ENCODE measurements around the gene ZMIZ1.

ZMIZ1 gene

GRCh38 chr10:79170226-79170752 is 101.5 kb downstream of the ZMIZ1 start:
- H3K4me3 ChIP-seq (ENCODE audit: control insufficient read depth in 1 of 7, extremely low read depth in 1 of 7, insufficient read depth in 4 of 7, low read depth in 2 of 7, low read length in 6 of 7), result no peak overlapping the region
- peaks cover 0 to 19% (median 14%) of the 10 kb centered on the region in 4 experiments for H3K4me1 ChIP-seq (ENCODE audit: control extremely low read depth in 1 of 4, control insufficient read depth in 4 of 4, insufficient read depth in 4 of 4, low read length in 3 of 4)
- H3K27me3 ChIP-seq (replicated peaks in 2 of 5; ENCODE audit: control insufficient read depth in 4 of 5, insufficient read depth in 5 of 5, low read length in 4 of 5), result no peaks in the 10 kb centered on the region
- H3K9me3 ChIP-seq (ENCODE audit: control extremely low read depth in 1 of 5, control insufficient read depth in 4 of 5, insufficient read depth in 2 of 5, low read depth in 1 of 5, low read length in 4 of 5), result no peaks in the 10 kb centered on the region
- H3K27ac ChIP-seq (ENCODE audit: insufficient read depth in 1 of 2, low read depth in 1 of 2, low read length in 2 of 2, poor library complexity in 1 of 2, severe bottlenecking in 2 of 2), result peak overlapping the region; percentile 46 to 57
- POLR2A ChIA-PET, result no interaction called here
- no peak for DNase-seq
- WGBS (ENCODE audit: insufficient coverage), result 93% methylated on average over 4 of the region's 4 CpGs
- CTCF ChIA-PET, result interaction anchor here (1.5 to 23.8 kb wide), 4 partner anchors 9 to 25 kb away, joined by 3 to 517 read pairs (median 98); no protein-coding TSS in a partner anchor
- H3K36me3 ChIP-seq (ENCODE audit: control insufficient read depth in 4 of 4, insufficient read depth in 4 of 4, low read length in 3 of 4), result peaks cover 5 to 96% (median 77%) of the 10 kb centered on the region in 4 experiments

- POLR2A ChIA-PET, result no interaction called here
- CTCF ChIA-PET, result interaction anchor here (1.5 to 23.8 kb wide), 4 partner anchors 8 to 25 kb away, joined by 3 to 517 read pairs (median 98); no protein-coding TSS in a partner anchor
- no peak for DNase-seq
- Histone ChIP-seq H3K27me3 (replicated peaks in 2 of 5; ENCODE audit: control insufficient read depth in 4 of 5, insufficient read depth in 5 of 5, low read length in 4 of 5) (no peaks in the 10 kb centered on the region), H3K9me3 (ENCODE audit: control extremely low read depth in 1 of 5, control insufficient read depth in 4 of 5, insufficient read depth in 2 of 5, low read depth in 1 of 5, low read length in 4 of 5) (no peaks in the 10 kb centered on the region), H3K4me3 (ENCODE audit: control insufficient read depth in 1 of 7, extremely low read depth in 1 of 7, insufficient read depth in 4 of 7, low read depth in 2 of 7, low read length in 6 of 7) (no peak overlapping the region), H3K36me3 (ENCODE audit: control insufficient read depth in 4 of 4, insufficient read depth in 4 of 4, low read length in 3 of 4) (peaks cover 5 to 94% (median 72%) of the 10 kb centered on the region in 4 experiments), H3K27ac (ENCODE audit: insufficient read depth in 1 of 2, low read depth in 1 of 2, low read length in 2 of 2, poor library complexity in 1 of 2, severe bottlenecking in 2 of 2) (peak overlapping the region; percentile 55 to 57), H3K4me1 (ENCODE audit: control extremely low read depth in 1 of 4, control insufficient read depth in 4 of 4, insufficient read depth in 4 of 4, low read length in 3 of 4) (peaks cover 0 to 24% (median 21%) of the 10 kb centered on the region in 4 experiments)
- WGBS (ENCODE audit: insufficient coverage), result 88% methylated on average over 8 of the region's 9 CpGs
These were observed 102.2 kb downstream of the ZMIZ1 start for GRCh38 chr10:79170993-79171392.

- CTCF ChIA-PET, result interaction anchor here (1.5 to 23.8 kb wide), 3 partner anchors 8 to 26 kb away, joined by 3 to 517 read pairs (median 190); no protein-coding TSS in a partner anchor
- no peaks in the 10 kb centered on the region for H3K27me3 ChIP-seq (replicated peaks in 2 of 5; ENCODE audit: control insufficient read depth in 4 of 5, insufficient read depth in 5 of 5, low read length in 4 of 5)
- WGBS (ENCODE audit: insufficient coverage), result 94% methylated on average over 3 of the region's 5 CpGs
- no peak for DNase-seq
- POLR2A ChIA-PET, result no interaction called here
- no peaks in the 10 kb centered on the region for H3K9me3 ChIP-seq (ENCODE audit: control extremely low read depth in 1 of 5, control insufficient read depth in 4 of 5, insufficient read depth in 2 of 5, low read depth in 1 of 5, low read length in 4 of 5)
- H3K4me1 ChIP-seq (ENCODE audit: control extremely low read depth in 1 of 4, control insufficient read depth in 4 of 4, insufficient read depth in 4 of 4, low read length in 3 of 4), result peaks cover 0 to 29% (median 27%) of the 10 kb centered on the region in 4 experiments
- no peak overlapping the region for H3K4me3 ChIP-seq (ENCODE audit: control insufficient read depth in 1 of 7, extremely low read depth in 1 of 7, insufficient read depth in 4 of 7, low read depth in 2 of 7, low read length in 6 of 7)
- peak overlapping the region in 1 of 2 experiments; percentile 55 for H3K27ac ChIP-seq (ENCODE audit: insufficient read depth in 1 of 2, low read depth in 1 of 2, low read length in 2 of 2, poor library complexity in 1 of 2, severe bottlenecking in 2 of 2)
- peaks cover 4 to 94% (median 67%) of the 10 kb centered on the region in 4 experiments for H3K36me3 ChIP-seq (ENCODE audit: control insufficient read depth in 4 of 4, insufficient read depth in 4 of 4, low read length in 3 of 4)
These were observed 102.7 kb downstream of the ZMIZ1 start for GRCh38 chr10:79171504-79171903.

- WGBS (ENCODE audit: insufficient coverage), result 93% methylated on average over 3 of the region's 5 CpGs
- no peak for DNase-seq
- CTCF ChIA-PET, result interaction anchor here (14.0 to 23.8 kb wide), 2 partner anchors 20 to 27 kb away, joined by 195 to 517 read pairs; no protein-coding TSS in a partner anchor
- POLR2A ChIA-PET, result interaction anchor here (0.5 kb wide), 1 partner anchor 27 kb away, joined by 3 read pairs; no protein-coding TSS in a partner anchor
- Histone ChIP-seq H3K27me3 (replicated peaks in 2 of 5; ENCODE audit: control insufficient read depth in 4 of 5, insufficient read depth in 5 of 5, low read length in 4 of 5) (no peaks in the 10 kb centered on the region), H3K27ac (ENCODE audit: insufficient read depth in 1 of 2, low read depth in 1 of 2, low read length in 2 of 2, poor library complexity in 1 of 2, severe bottlenecking in 2 of 2) (peak overlapping the region in 1 of 2 experiments; percentile 17), H3K4me3 (ENCODE audit: control insufficient read depth in 1 of 7, extremely low read depth in 1 of 7, insufficient read depth in 4 of 7, low read depth in 2 of 7, low read length in 6 of 7) (no peak overlapping the region), H3K9me3 (ENCODE audit: control extremely low read depth in 1 of 5, control insufficient read depth in 4 of 5, insufficient read depth in 2 of 5, low read depth in 1 of 5, low read length in 4 of 5) (no peaks in the 10 kb centered on the region), H3K4me1 (ENCODE audit: control extremely low read depth in 1 of 4, control insufficient read depth in 4 of 4, insufficient read depth in 4 of 4, low read length in 3 of 4) (peaks cover 0 to 43% (median 40%) of the 10 kb centered on the region in 4 experiments), H3K36me3 (ENCODE audit: control insufficient read depth in 4 of 4, insufficient read depth in 4 of 4, low read length in 3 of 4) (peaks cover 4 to 84% (median 53%) of the 10 kb centered on the region in 4 experiments)
These were observed 104.1 kb downstream of the ZMIZ1 start for GRCh38 chr10:79172881-79173280.

- POLR2A ChIA-PET, result no interaction called here
- DNase-seq, result no peak
- H3K27me3 ChIP-seq (replicated peaks in 2 of 5; ENCODE audit: control insufficient read depth in 4 of 5, insufficient read depth in 5 of 5, low read length in 4 of 5), result no peaks in the 10 kb centered on the region
- H3K4me3 ChIP-seq (ENCODE audit: control insufficient read depth in 1 of 7, extremely low read depth in 1 of 7, insufficient read depth in 4 of 7, low read depth in 2 of 7, low read length in 6 of 7), result no peak overlapping the region
- 96% methylated on average over 9 of the region's 10 CpGs for WGBS (ENCODE audit: insufficient coverage)
- peaks cover 4 to 76% (median 45%) of the 10 kb centered on the region in 4 experiments for H3K36me3 ChIP-seq (ENCODE audit: control insufficient read depth in 4 of 4, insufficient read depth in 4 of 4, low read length in 3 of 4)
- H3K27ac ChIP-seq (ENCODE audit: insufficient read depth in 1 of 2, low read depth in 1 of 2, low read length in 2 of 2, poor library complexity in 1 of 2, severe bottlenecking in 2 of 2), result peak overlapping the region in 1 of 2 experiments; percentile 91
- peaks cover 0 to 51% (median 49%) of the 10 kb centered on the region in 4 experiments for H3K4me1 ChIP-seq (ENCODE audit: control extremely low read depth in 1 of 4, control insufficient read depth in 4 of 4, insufficient read depth in 4 of 4, low read length in 3 of 4)
- H3K9me3 ChIP-seq (ENCODE audit: control extremely low read depth in 1 of 5, control insufficient read depth in 4 of 5, insufficient read depth in 2 of 5, low read depth in 1 of 5, low read length in 4 of 5), result no peaks in the 10 kb centered on the region
- CTCF ChIA-PET, result interaction anchor here (14.0 to 23.8 kb wide), 2 partner anchors 20 to 28 kb away, joined by 195 to 517 read pairs; no protein-coding TSS in a partner anchor
These were observed 105.0 kb downstream of the ZMIZ1 start for GRCh38 chr10:79173582-79174262.

- ChIA-PET POLR2A (interaction anchor here (0.8 kb wide), 1 partner anchor 28 kb away, joined by 3 read pairs; no protein-coding TSS in a partner anchor), CTCF (interaction anchor here (14.0 to 23.8 kb wide), 2 partner anchors 17 to 30 kb away, joined by 195 to 517 read pairs; no protein-coding TSS in a partner anchor)
- Histone ChIP-seq H3K27me3 (replicated peaks in 2 of 5; ENCODE audit: control insufficient read depth in 4 of 5, insufficient read depth in 5 of 5, low read length in 4 of 5) (no peaks in the 10 kb centered on the region), H3K27ac (ENCODE audit: insufficient read depth in 1 of 2, low read depth in 1 of 2, low read length in 2 of 2, poor library complexity in 1 of 2, severe bottlenecking in 2 of 2) (peak overlapping the region; percentile 73 to 91), H3K4me3 (ENCODE audit: control insufficient read depth in 1 of 7, extremely low read depth in 1 of 7, insufficient read depth in 4 of 7, low read depth in 2 of 7, low read length in 6 of 7) (no peak overlapping the region), H3K36me3 (ENCODE audit: control insufficient read depth in 4 of 4, insufficient read depth in 4 of 4, low read length in 3 of 4) (peaks cover 0 to 71% (median 32%) of the 10 kb centered on the region in 4 experiments), H3K9me3 (ENCODE audit: control extremely low read depth in 1 of 5, control insufficient read depth in 4 of 5, insufficient read depth in 2 of 5, low read depth in 1 of 5, low read length in 4 of 5) (no peaks in the 10 kb centered on the region), H3K4me1 (ENCODE audit: control extremely low read depth in 1 of 4, control insufficient read depth in 4 of 4, insufficient read depth in 4 of 4, low read length in 3 of 4) (peaks cover 4 to 74% (median 72%) of the 10 kb centered on the region in 4 experiments)
- DNase-seq, result no peak
- 87% methylated on average over 10 of the region's 10 CpGs for WGBS (ENCODE audit: insufficient coverage)
These were observed 107.3 kb downstream of the ZMIZ1 start for GRCh38 chr10:79176052-79176501.

Data from common myeloid progenitor, CD34-positive (primary cell).